HG03175 (cell line): ENCODE results near the gene INSYN1.

ENCODE experiments used
- ATAC-seq: cut with Tn5 transposase; IDR thresholded peaks from one replicate; pipeline ENCODE4 v1.9.1; 2021; ENCODE audit warnings: mild to moderate bottlenecking, moderate library complexity; ENCODE audit not compliant: unreplicated experiment

Gene INSYN1

GRCh38 chr15:73777741-73778140, 24.6 kb upstream of the INSYN1 start:
- no peak for ATAC-seq

GRCh38 chr15:73773428-73773827, 20.3 kb upstream of the INSYN1 start:
- no peak for ATAC-seq

GRCh38 chr15:73771385-73772045, 18.4 kb upstream of the INSYN1 start:
- ATAC-seq, result no peak

GRCh38 chr15:73770050-73770449, 16.9 kb upstream of the INSYN1 start:
- no peak for ATAC-seq

- no peak for ATAC-seq
Measured at GRCh38 chr15:73767806-73768501, 14.8 kb upstream of the INSYN1 start.

GRCh38 chr15:73766598-73766997, 13.4 kb upstream of the INSYN1 start:
- ATAC-seq, result no peak

GRCh38 chr15:73765778-73766177, 12.6 kb upstream of the INSYN1 start:
- ATAC-seq, result no peak

- ATAC-seq, result no peak
Measured at GRCh38 chr15:73763931-73764330, 10.8 kb upstream of the INSYN1 start.

GRCh38 chr15:73760330-73761329, 7.5 kb upstream of the INSYN1 start:
- no peak for ATAC-seq

GRCh38 chr15:73758461-73758860, 5.3 kb upstream of the INSYN1 start:
- ATAC-seq, result no peak

- ATAC-seq, result no peak
Measured at GRCh38 chr15:73757571-73757970, 4.4 kb upstream of the INSYN1 start.

- no peak for ATAC-seq
Measured at GRCh38 chr15:73756947-73757513, 3.9 kb upstream of the INSYN1 start.

- ATAC-seq, result no peak
Measured at GRCh38 chr15:73756390-73756789, 3.2 kb upstream of the INSYN1 start.

- no peak for ATAC-seq
Measured at GRCh38 chr15:73755946-73756345, 2.8 kb upstream of the INSYN1 start.

- no peak for ATAC-seq
Measured at GRCh38 chr15:73755481-73755880, 2.3 kb upstream of the INSYN1 start.

GRCh38 chr15:73754461-73754860, 1.3 kb upstream of the INSYN1 start:
- ATAC-seq, result no peak

GRCh38 chr15:73752806-73753193, 351 bp downstream of the INSYN1 start:
- ATAC-seq, result no peak

- no peak for ATAC-seq
Measured at GRCh38 chr15:73751899-73752805, 999 bp downstream of the INSYN1 start.

- ATAC-seq, result no peak
Measured at GRCh38 chr15:73751511-73751898, 1.6 kb downstream of the INSYN1 start.

- ATAC-seq, result no peak
Measured at GRCh38 chr15:73750951-73751350, 2.2 kb downstream of the INSYN1 start.
